T1000 (cell line): ENCODE results near the gene SLC12A1.
A peak's percentile ranks its signal among the peaks of the same experiment; 100 is the strongest.
"Not testable (repeated sequence)": the region's sequence is repeated elsewhere in the genome, so short reads cannot be mapped to it uniquely, and the experiment has no call there.

Experiments used
- DNase-seq: peaks from one replicate; lab custom pipeline; 2025; ENCODE audit warnings: mixed read lengths; lab: John Stamatoyannopoulos, UW

SLC12A1 gene

DNA sequence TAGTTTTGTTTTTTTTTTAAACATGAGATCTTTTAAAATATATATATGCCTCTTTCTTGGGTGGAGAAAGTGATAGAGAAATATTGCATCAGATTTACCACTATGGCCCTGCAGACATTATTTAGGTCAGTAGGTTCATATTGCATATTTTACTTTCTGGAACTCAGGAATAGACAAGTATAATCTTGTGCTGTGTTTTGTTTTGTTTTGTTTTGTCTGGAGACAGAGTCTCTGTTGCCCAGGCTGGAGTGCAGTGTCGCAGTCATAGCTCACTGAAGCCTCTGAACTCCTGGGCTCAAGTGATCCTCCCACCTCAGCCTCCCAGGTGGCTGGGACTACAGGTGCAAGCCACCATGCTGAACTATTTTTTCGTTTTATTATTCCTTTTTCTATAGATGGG, 103.6 kb downstream of the SLC12A1 start:
- DNase-seq = no peak

DNA sequence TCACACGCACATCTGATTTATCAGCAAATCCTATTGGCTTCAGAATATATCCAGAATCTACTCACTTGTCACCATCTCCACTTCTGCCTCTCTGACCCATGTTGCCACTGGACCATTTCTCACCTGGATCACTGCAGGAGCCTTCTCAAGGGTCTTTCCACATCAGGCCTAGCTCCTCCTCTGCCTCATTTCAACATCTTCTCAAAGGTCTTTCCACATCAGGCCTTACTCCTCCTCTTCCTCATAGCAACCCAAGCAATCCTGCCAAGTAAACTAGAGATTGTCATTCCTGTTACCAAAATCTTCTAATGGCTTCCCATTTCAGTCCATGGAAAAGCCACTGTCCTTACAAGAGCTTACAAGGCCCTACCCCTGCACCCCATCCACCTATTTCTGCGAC, 107.1 kb downstream of the SLC12A1 start:
- no peak for DNase-seq

DNA sequence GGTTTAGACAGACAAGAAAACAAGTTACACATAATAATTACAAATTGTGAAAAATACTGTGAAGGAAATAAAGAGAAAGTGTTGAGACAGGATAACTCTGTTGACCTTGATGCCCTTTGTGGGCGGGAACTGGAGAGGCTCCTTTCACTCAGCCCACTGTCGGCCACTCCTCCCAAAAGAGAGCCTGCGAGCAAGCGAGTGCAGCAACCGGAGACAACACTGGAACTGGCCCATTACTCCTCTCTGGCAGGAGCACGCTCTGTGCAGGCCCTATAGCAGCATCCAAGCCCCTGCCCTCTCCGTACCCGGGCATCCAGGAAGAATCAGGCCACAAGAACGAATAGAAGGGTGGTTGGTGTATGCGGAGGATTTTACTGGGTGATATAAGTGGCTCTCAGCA, 108.9 kb downstream of the SLC12A1 start:
- no peak for DNase-seq

GRCh38 chr15:48317221-48317620, 111.1 kb downstream of the SLC12A1 start:
- DNase-seq = no peak

DNA sequence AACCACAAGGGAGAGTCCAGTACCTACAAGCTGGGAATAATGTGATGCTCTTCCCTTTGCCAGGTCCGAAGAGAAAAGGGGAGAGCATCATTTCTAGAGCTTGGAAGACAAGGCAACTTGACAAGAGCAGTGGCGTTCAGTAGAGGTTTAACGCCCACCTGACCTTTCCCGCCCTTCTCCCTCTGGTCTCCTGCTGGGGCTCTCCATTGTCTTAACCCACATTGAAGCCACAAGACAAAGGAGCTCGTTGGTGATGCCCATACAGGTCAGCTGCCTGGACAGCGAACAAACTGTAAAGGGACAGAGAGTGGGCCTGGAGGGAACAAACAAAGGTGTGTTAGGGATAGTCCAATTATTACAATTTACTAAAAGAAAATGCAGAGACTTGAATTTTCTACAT, 112.0 kb downstream of the SLC12A1 start:
- DNase-seq = no peak

DNA sequence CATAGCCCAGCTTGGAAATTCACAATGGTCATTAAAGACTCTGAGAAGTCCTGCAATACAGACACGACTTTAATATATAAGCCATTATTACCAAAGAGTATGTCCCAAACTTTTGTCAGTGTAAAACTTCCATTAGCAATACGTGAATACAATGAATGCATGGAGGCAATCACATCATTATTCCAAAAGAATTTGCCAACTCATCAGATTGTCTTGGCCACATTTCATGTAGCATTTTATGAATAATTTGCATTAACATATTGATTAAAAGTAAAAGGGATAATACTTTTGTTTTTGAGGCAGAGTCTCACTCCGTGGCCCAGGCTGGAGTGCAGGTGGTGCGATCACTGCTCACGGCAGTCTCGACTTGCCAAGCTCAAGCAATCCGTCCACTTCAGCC, 117.2 kb downstream of the SLC12A1 start:
- DNase-seq = no peak

DNA sequence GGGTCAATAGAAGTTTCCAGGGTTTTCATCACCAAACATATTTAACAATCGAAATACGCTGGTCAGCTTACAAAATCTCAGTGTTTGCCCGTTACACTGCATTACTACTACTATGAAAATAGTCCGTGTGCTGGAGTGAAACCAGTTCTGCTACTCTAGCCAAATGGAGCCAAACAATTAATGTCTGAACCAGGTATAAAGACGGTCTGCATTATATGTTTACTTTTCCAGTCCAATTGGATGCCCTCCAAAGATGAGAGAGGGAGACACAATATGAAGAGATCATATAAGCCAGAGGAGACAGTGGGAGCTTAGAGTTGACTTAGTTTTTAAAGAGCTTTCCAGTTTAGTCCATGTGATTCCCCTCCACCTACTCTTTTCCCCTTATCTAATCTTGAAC, 118.8 kb downstream of the SLC12A1 start:
- no peak for DNase-seq

DNA sequence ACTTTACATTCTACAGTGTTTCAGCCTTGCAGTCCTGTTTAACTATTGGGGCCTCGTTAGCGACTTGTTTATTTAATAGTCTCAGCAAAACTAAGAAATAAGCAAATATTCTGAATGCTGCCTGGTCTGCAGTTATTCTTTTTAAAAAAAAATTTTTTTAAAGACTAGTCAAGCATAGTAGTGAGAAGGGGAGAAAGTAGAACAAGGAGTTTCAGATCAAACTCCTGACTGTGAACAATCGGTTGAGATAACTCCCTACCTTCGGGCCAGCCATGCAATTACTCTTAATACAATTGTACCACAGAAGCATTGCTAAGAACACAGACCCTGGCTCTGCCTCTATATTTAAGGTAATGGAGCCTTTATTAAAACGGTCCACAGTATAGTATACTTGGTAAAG, 119.3 kb downstream of the SLC12A1 start:
- no peak for DNase-seq

GRCh38 chr15:48326180-48326579, 120.1 kb downstream of the SLC12A1 start:
- not testable (repeated sequence) for DNase-seq

- no peak for DNase-seq
Measured at GRCh38 chr15:48330105-48330785, 124.1 kb downstream of the SLC12A1 start.

GRCh38 chr15:48330855-48331795, 125.0 kb downstream of the SLC12A1 start, which contains the start of gene DUT:
DUT (plus strand) TSS chr15:48331429; CDS start chr15:48331516, 87 bp downstream.
- DNase-seq = peak; percentile 74

- peak; percentile 73 for DNase-seq
Measured at GRCh38 chr15:48331796-48332641, 125.9 kb downstream of the SLC12A1 start.

- no peak for DNase-seq
Measured at GRCh38 chr15:48332642-48333034, 126.5 kb downstream of the SLC12A1 start.

DNA sequence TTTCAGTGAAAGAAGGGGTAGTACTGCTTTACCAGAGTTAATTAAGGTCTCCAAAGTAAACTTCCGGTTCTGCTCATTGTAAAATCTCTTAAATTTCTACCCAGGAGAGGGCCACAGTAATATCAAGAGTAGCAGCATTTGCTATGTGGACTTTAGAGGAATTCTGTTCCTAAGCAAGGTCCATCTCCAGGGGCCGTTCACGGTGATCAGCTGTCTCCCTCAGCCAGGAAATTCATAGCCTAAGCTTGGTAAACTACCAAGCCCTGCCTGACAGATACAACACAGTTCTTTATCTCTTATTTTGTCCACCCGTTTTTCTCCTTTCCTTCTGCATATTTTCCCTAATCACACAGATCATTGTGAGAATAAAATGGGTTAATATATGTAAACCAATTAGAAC, 127.4 kb downstream of the SLC12A1 start:
- DNase-seq = no peak

GRCh38 chr15:48334260-48334659, 128.2 kb downstream of the SLC12A1 start:
- DNase-seq = no peak

- DNase-seq = no peak
Measured at GRCh38 chr15:48336940-48337339, 130.8 kb downstream of the SLC12A1 start.

DNA sequence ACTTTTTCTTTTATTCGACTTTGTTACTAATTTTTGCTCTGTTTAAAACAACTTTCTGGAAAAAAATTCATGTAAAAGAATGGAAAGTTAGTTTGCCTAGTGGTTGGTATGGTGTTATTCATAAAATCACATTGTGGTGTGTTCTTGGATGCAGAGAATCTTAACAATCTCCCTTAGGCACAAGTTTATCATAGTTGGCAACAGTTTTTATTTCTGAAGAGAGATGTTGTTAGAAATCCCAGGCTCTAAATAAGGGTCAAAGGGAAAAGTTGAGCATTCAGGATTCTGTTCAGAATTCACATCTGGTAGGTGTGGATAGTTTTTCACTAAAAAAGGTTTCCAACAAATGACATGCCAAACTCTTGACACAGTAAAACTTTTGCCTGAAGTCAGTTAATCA, 131.5 kb downstream of the SLC12A1 start:
- no peak for DNase-seq

DNA sequence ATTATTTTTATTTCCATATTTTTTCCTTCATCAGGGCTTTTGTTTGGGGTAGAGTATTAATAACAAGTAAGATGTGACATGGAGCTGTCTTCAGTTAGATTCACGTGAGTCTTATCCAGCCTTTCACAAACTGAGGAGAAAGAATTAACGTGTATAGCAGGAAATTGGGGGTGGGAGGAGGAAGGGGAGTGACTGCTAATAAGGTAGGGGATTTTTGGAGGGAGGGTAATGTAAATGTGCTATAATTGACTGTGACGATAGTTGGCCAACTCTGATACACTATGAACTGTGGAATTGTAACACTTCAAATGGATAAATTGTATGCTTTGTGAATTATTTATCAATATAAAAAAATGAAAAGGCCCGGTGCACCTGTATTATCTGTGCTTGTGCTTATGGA, 134.0 kb downstream of the SLC12A1 start:
- DNase-seq = no peak

- DNase-seq = no peak
Measured at GRCh38 chr15:48343865-48344264, 137.8 kb downstream of the SLC12A1 start.

DNA sequence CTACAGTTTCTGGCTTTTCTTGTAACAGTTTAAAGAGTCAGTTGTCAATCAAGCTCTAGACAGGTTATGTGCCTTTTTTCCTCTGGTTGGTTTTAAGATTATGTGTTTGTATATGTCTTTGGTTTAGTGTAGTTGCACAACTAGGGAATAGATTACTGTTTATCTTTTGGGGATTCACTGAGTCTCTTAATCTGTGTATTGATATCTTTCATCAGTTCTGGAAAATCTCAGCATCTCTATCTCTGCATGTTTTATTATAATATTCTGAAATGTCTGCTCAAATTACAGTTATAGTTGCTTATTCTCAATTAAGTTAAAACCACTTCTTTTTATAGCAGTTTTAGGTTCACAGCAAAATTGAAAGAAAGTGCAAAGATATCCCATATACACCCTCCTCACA, 139.4 kb downstream of the SLC12A1 start:
- no peak for DNase-seq

GRCh38 chr15:48352474-48353072, 146.5 kb downstream of the SLC12A1 start:
- DNase-seq = peak; percentile 5
